Measurements from ENCODE around the gene SPRY1.
A peak's percentile ranks its signal among the peaks of the same experiment; 100 is the strongest.

The SPRY1 gene

GRCh38 chr4:123379392-123379791 is 17.2 kb upstream of the SPRY1 start:
- no peak for DNase-seq (ENCODE audit: low read depth in 2 of 2)

GRCh38 chr4:123380728-123381716 is 15.6 kb upstream of the SPRY1 start:
- DNase-seq (ENCODE audit: low read depth in 2 of 2), result no peak

GRCh38 chr4:123381996-123382395 is 14.6 kb upstream of the SPRY1 start:
- no peak for DNase-seq (ENCODE audit: low read depth in 2 of 2)

- no peak for DNase-seq (ENCODE audit: low read depth in 2 of 2)
Measured at GRCh38 chr4:123383566-123383965, 13.0 kb upstream of the SPRY1 start.

- no peak for DNase-seq (ENCODE audit: low read depth in 2 of 2)
Measured at GRCh38 chr4:123386609-123387008, 10.0 kb upstream of the SPRY1 start.

- DNase-seq (ENCODE audit: low read depth in 2 of 2), result no peak
Measured at GRCh38 chr4:123390846-123391456, 5.6 kb upstream of the SPRY1 start.

GRCh38 chr4:123393721-123394120 is 2.9 kb upstream of the SPRY1 start:
- no peak for DNase-seq (ENCODE audit: low read depth in 2 of 2)

GRCh38 chr4:123397144-123398065 is 810 bp downstream of the SPRY1 start:
- DNase-seq (ENCODE audit: low read depth in 2 of 2), result peak in 1 of 2 donors; percentile 23

- DNase-seq (ENCODE audit: low read depth in 2 of 2), result peak; percentile 56 to 62
Measured at GRCh38 chr4:123398066-123398852, 1.7 kb downstream of the SPRY1 start.

GRCh38 chr4:123398853-123399626 is 2.4 kb downstream of the SPRY1 start:
- peak in 1 of 2 donors; percentile 38 for DNase-seq (ENCODE audit: low read depth in 2 of 2)

- no peak for DNase-seq (ENCODE audit: low read depth in 2 of 2)
Measured at GRCh38 chr4:123399627-123400358, 3.2 kb downstream of the SPRY1 start.

- no peak for DNase-seq (ENCODE audit: low read depth in 2 of 2)
Measured at GRCh38 chr4:123401271-123402120, 4.9 kb downstream of the SPRY1 start.

- no peak for DNase-seq (ENCODE audit: low read depth in 2 of 2)
Measured at GRCh38 chr4:123402121-123402465, 5.5 kb downstream of the SPRY1 start.

- no peak for DNase-seq (ENCODE audit: low read depth in 2 of 2)
Measured at GRCh38 chr4:123403080-123403604, 6.5 kb downstream of the SPRY1 start.

- no peak for DNase-seq (ENCODE audit: low read depth in 2 of 2)
Measured at GRCh38 chr4:123404533-123404932, 7.9 kb downstream of the SPRY1 start.

- DNase-seq (ENCODE audit: low read depth in 2 of 2), result no peak
Measured at GRCh38 chr4:123405267-123405865, 8.8 kb downstream of the SPRY1 start.

- DNase-seq (ENCODE audit: low read depth in 2 of 2), result no peak
Measured at GRCh38 chr4:123406872-123407271, 10.3 kb downstream of the SPRY1 start.

GRCh38 chr4:123408471-123409084 is 12.0 kb downstream of the SPRY1 start:
- no peak for DNase-seq (ENCODE audit: low read depth in 2 of 2)

Measured in stimulated activated CD4-positive, alpha-beta T cell treated with anti-CD3 and anti-CD28 coated beads, Interleukin-4, amount 100 ng/mL, for 48 hours (primary cell).